Measurements from ENCODE around the gene ATP6V1E1. TPM values are rescaled to one million over a fixed set of nuclear protein-coding genes. Genes with fewer than 3 reads are reported as not detected.

Gene ATP6V1E1
- total and polyA plus RNA-seq, 5 experiments from 2014 or later: 66.6 to 98.6 (median 86.9) TPM

DNA sequence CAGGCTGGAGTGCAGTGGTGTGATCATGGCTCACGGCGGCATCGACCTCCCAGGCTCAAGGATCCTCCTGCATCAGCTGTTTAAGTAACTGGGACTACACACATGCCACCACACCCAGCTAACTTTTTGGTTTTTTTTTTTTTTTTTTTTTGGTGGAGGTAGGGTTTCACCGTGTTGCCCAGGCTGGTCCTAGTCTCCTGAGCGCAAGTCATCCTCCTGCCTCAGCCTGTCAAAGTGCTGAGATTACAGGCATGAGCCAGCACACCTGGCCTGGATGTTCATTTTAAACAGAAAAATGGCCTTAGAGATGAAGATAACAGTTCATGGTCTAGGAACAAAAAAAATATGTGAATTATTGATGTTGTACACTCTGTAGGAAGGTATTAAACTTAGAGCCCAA lies 78.9 kb downstream of the ATP6V1E1 start:
- Mint-ChIP-seq H3K27me3 (no peaks in the 10 kb centered on the region), H3K36me3 (no peaks in the 10 kb centered on the region), H3K4me3 (no peak overlapping the region), H3K4me1 (peaks cover 0 to 7% (median 2%) of the 10 kb centered on the region in 4 donors), H3K9me3 (no peaks in the 10 kb centered on the region), H3K27ac (no peak overlapping the region)
- POLR2A ChIA-PET: interaction anchor here (0.6 kb wide), 1 partner anchor 78 kb away, joined by 3 read pairs; no protein-coding TSS in a partner anchor
- DNase-seq (no peak), ATAC-seq (no peak)

DNA sequence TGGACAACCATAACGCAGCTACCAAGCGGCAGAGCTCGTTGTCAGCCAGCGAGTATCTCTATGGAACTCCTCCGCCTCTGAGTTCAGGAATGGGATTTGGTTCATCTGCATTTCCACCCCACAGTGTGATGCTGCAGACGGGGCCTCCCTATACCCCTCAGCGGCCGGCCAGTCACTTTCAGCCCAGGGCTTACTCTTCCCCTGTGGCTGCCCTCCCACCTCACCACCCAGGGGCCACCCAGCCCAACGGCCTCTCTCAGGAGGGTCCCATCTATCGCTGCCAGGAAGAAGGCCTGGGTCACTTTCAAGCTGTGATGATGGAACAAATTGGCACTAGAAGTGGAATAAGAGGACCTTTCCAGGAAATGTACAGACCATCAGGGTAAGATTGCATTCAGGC lies 79.4 kb downstream of the ATP6V1E1 start:
- H3K4me1 Mint-ChIP-seq: peaks cover 0 to 7% (median 2%) of the 10 kb centered on the region in 4 donors
- DNase-seq (no peak), ATAC-seq (no peak)
- H3K36me3 Mint-ChIP-seq: no peaks in the 10 kb centered on the region
- no peak overlapping the region for H3K27ac Mint-ChIP-seq
- no peaks in the 10 kb centered on the region for H3K9me3 Mint-ChIP-seq
- no peak overlapping the region for H3K4me3 Mint-ChIP-seq
- POLR2A ChIA-PET: interaction anchor here (0.6 kb wide), 1 partner anchor 77 kb away, joined by 3 read pairs; no protein-coding TSS in a partner anchor
- no peaks in the 10 kb centered on the region for H3K27me3 Mint-ChIP-seq

DNA sequence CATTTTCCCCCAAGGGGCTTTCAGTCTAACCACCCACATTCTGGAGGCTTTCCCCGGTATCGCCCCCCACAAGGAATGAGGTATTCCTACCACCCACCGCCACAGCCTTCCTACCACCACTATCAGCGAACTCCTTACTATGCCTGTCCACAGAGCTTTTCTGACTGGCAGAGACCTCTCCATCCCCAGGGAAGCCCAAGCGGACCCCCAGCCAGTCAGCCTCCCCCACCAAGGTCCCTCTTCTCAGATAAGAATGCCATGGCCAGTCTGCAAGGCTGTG lies 79.9 kb downstream of the ATP6V1E1 start:
- H3K4me3 Mint-ChIP-seq: no peak overlapping the region
- no peaks in the 10 kb centered on the region for H3K36me3 Mint-ChIP-seq
- no peaks in the 10 kb centered on the region for H3K9me3 Mint-ChIP-seq
- no peaks in the 10 kb centered on the region for H3K27me3 Mint-ChIP-seq
- peaks cover 0 to 7% (median 2%) of the 10 kb centered on the region in 4 donors for H3K4me1 Mint-ChIP-seq
- no peak overlapping the region for H3K27ac Mint-ChIP-seq
- POLR2A ChIA-PET: no interaction called here
- ATAC-seq (no peak), DNase-seq (no peak)

DNA sequence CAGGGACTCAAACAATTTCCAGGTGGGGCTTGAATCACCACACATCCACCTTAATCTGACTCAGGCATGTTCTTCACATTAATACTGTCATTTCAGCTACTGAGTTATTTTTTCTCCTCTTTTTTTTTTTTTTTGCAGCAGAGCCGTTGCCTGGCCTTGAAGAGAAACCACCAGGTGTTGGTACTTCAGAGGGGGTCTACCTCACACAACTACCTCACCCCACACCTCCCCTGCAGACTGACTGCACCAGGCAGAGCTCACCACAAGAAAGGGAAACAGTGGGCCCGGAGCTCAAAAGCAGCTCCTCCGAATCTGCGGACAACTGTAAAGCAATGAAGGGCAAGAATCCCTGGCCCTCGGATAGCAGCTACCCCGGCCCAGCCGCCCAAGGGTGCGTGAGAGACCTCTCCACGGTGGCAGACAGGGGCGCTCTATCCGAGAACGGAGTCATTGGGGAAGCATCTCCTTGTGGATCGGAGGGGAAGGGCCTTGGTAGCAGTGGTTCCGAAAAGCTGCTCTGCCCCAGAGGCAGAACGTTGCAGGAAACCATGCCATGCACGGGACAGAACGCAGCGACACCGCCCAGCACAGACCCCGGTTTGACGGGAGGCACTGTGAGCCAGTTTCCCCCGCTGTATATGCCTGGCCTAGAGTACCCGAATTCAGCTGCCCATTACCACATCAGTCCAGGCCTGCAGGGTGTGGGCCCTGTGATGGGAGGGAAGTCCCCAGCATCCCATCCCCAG lies 80.4 kb downstream of the ATP6V1E1 start:
- no peaks in the 10 kb centered on the region for H3K9me3 Mint-ChIP-seq

DNA sequence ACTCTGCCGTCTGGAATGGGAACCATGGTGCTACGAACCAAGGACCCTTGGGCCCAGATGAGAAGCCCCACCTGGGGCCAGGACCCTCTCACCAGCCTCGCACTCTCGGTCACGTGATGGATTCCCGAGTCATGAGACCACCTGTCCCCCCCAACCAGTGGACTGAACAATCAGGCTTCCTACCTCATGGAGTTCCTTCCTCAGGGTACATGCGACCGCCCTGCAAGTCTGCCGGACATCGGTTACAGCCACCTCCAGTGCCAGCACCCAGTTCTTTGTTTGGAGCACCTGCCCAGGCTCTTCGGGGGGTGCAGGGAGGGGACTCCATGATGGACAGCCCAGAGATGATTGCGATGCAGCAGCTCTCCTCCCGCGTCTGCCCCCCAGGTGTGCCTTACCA lies 86.1 kb downstream of the ATP6V1E1 start:
- no peak for DNase-seq
- Mint-ChIP-seq H3K9me3 (no peaks in the 10 kb centered on the region), H3K4me3 (no peak overlapping the region), H3K27me3 (peaks cover 0 to 5% (median 0%) of the 10 kb centered on the region in 5 donors), H3K27ac (no peak overlapping the region), H3K4me1 (peaks cover 0 to under 1% (median 0%) of the 10 kb centered on the region in 4 donors), H3K36me3 (no peaks in the 10 kb centered on the region)
- POLR2A ChIA-PET: no interaction called here
- no peak for ATAC-seq

More for the DNA sequence above, 80.4 kb downstream of the ATP6V1E1 start:
- no peaks in the 10 kb centered on the region for H3K27me3 Mint-ChIP-seq
- DNase-seq (no peak), ATAC-seq (no peak)
- no peaks in the 10 kb centered on the region for H3K36me3 Mint-ChIP-seq
- H3K27ac Mint-ChIP-seq: peak overlapping the region in 1 of 10 donors; percentile 31
- H3K4me1 Mint-ChIP-seq: peaks cover 0 to 7% (median 2%) of the 10 kb centered on the region in 4 donors
- POLR2A ChIA-PET: no interaction called here
- H3K4me3 Mint-ChIP-seq: no peak overlapping the region

Other genes starting within 250 kb of the ATP6V1E1 start
- gene SLC25A18, start 65.3 kb downstream of the ATP6V1E1 start, total RNA-seq: not detected
- not detected for gene SLC25A18, start 65.3 kb downstream of the ATP6V1E1 start, polyA plus RNA-seq
- 10 to 100 TPM; 32.3 to 35.0 TPM for gene BCL2L13, start 10.0 kb upstream of the ATP6V1E1 start, total RNA-seq
- 10 to 100 TPM; 42.8 to 52.2 (median 45.6) TPM for gene BCL2L13, start 10.0 kb upstream of the ATP6V1E1 start, polyA plus RNA-seq
- gene BID, start 145.7 kb upstream of the ATP6V1E1 start, total RNA-seq: 10 to 100 TPM; 22.3 to 23.0 TPM
- 10 to 100 TPM; 67.0 to 84.1 (median 67.7) TPM for gene BID, start 145.7 kb upstream of the ATP6V1E1 start, polyA plus RNA-seq